ENCODE data around the gene YAP1.
"Not testable (repeated sequence)": the region's sequence is repeated elsewhere in the genome, so short reads cannot be mapped to it uniquely, and the experiment has no call there.

The YAP1 gene

DNA sequence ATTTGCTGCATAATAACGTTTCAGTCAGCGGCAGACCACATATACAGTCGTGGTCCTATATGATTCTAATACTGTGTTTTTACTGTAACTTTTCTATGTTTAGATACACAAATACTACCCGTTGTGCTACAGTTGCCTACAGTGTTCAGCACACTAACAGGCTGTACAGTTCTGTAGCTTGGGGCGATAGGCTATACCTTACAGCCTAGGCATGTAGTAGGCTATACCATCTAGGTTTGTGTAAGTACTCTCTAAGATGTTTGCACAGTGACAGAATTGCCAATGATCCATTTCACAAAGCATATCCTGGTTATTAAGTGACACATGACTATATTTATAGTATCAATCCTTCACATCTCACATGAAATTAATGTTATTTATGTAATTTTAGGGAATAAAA, 78.2 kb downstream of the YAP1 start:
- no peak overlapping the region for H3K4me3 Mint-ChIP-seq
- no peaks in the 10 kb centered on the region for H3K36me3 Mint-ChIP-seq (ENCODE audit: low read depth)
- H3K4me1 Mint-ChIP-seq (ENCODE audit: low read depth): no peaks in the 10 kb centered on the region
- no peak overlapping the region for H3K27ac Mint-ChIP-seq
- no peak for DNase-seq (ENCODE audit: low spot score)
- H3K9me3 Mint-ChIP-seq: no peaks in the 10 kb centered on the region
- H3K27me3 Mint-ChIP-seq (ENCODE audit: low read depth): peaks cover 10% of the 10 kb centered on the region

DNA sequence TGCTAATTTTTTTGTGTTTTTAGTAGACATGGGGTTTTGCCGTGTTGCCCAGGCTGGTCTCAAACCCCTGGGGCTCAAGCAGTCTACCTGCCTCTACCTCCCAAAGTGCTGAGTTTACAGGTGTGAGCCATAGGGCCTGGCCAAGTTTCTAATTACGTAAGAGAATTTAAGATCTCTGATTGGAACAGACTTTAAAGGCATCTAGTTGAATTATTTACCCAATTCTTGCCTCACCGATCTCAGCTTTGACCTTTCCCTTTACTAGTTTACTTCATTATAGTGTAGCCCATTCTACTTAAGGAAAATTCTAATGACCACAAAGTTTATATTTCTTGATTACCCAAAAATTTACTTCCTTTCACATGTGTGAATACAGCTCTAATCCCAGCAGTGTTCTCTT, 81.6 kb downstream of the YAP1 start:
- H3K4me1 Mint-ChIP-seq (ENCODE audit: low read depth): no peaks in the 10 kb centered on the region
- no peak overlapping the region for H3K27ac Mint-ChIP-seq
- peaks cover 7% of the 10 kb centered on the region for H3K27me3 Mint-ChIP-seq (ENCODE audit: low read depth)
- DNase-seq (ENCODE audit: low spot score): no peak
- H3K9me3 Mint-ChIP-seq: no peaks in the 10 kb centered on the region
- H3K36me3 Mint-ChIP-seq (ENCODE audit: low read depth): no peaks in the 10 kb centered on the region
- H3K4me3 Mint-ChIP-seq: no peak overlapping the region

DNA sequence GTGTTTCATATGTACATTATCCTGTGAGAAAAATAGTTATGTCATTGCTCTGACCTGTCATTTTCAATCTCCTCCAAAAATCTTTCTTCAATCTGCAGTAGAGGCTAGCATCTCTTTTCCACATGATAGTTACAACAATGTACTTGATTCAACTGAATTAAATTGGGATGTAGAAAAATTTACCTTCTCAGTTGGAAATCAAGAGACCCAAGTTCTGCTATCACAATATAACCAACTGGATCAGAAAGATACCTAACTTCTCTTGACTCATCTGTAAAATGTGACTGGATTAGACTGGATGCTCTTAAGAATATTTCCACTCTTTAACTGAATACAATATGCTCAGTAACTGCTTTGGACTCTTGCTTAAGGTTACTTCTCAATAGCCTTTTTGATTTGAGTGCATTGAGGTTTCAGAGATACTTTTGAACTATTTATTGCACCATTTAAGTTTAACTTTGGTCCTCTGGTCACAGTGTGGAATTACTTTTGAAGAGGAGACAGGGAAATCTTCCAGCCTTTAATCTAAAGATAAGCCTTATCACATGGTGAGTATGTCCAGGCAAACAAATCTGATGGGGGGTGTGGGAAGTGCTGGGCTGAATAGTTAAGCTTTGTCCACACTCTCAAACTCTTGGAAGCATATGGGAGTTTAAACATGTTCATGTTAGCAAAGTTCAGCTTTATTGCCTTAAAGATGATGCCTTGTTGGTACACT, 82.3 kb downstream of the YAP1 start:
- no peaks in the 10 kb centered on the region for H3K4me1 Mint-ChIP-seq (ENCODE audit: low read depth)
- no peak overlapping the region for H3K4me3 Mint-ChIP-seq
- H3K27ac Mint-ChIP-seq: no peak overlapping the region
- no peaks in the 10 kb centered on the region for H3K9me3 Mint-ChIP-seq
- no peak for DNase-seq (ENCODE audit: low spot score)
- H3K27me3 Mint-ChIP-seq (ENCODE audit: low read depth): peaks cover 5% of the 10 kb centered on the region
- no peaks in the 10 kb centered on the region for H3K36me3 Mint-ChIP-seq (ENCODE audit: low read depth)

DNA sequence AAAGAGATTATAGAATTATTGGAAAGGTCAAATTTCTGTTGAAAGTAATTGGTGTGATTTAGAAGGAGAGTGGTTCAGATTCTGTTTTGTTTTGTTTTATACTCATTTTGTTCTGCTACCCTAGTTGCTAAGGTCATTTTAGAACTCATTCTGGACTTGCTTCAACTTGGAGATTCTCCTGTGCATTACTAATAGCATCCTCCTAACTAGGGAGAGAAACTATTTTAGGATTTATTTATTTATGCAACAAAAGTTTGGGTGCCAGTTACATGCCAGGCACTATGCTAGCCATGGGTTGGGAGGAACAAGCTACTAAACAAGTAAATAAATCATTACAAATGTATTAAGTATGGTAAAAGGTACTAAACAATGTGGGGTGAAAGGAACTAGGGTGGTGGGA, 84.0 kb downstream of the YAP1 start:
- no peaks in the 10 kb centered on the region for H3K4me1 Mint-ChIP-seq (ENCODE audit: low read depth)
- H3K27ac Mint-ChIP-seq: no peak overlapping the region
- no peak overlapping the region for H3K4me3 Mint-ChIP-seq
- H3K9me3 Mint-ChIP-seq: no peaks in the 10 kb centered on the region
- H3K36me3 Mint-ChIP-seq (ENCODE audit: low read depth): no peaks in the 10 kb centered on the region
- DNase-seq (ENCODE audit: low spot score): no peak
- H3K27me3 Mint-ChIP-seq (ENCODE audit: low read depth): peaks cover 8% of the 10 kb centered on the region

DNA sequence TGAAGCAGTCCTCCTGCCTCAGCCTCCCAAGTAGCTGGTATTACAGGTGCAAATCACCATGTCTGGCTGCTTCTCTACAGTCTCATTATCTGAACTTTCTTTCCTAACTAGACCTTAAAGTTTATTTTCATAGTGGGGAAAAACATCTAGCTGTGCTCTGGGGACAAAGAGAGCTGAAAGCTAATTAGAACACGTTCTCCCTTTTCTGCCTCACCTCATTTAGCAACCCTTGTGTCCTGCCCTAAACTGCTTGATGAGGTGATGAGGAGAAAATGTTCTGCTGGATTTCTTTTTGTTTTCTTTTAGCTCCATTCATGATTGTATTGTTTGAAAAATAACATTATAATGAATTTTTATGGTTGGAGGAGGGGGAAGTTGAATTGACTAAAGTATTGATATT, 84.7 kb downstream of the YAP1 start:
- no peak for DNase-seq (ENCODE audit: low spot score)

DNA sequence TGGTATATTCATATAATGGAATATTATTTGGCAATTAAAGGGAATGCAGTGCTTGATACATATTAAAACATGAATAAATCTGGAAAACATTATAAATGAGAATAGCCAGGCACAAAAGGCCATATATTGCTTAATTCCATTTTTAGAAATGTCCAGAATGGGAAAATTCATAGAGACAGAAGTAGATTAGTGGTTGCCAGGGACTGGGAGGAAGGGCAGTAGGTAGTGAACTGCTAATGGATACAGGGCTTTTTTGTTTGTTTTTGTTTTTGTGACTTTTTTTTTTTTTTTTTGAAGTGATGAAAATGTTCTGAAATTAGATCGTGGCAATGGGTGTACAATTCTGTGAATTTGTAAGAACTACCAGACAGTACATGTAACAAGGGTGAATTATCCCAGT, 86.1 kb downstream of the YAP1 start:
- no peak for DNase-seq (ENCODE audit: low spot score)
- peaks cover 8% of the 10 kb centered on the region for H3K27me3 Mint-ChIP-seq (ENCODE audit: low read depth)
- no peak overlapping the region for H3K27ac Mint-ChIP-seq
- H3K4me1 Mint-ChIP-seq (ENCODE audit: low read depth): no peaks in the 10 kb centered on the region
- no peaks in the 10 kb centered on the region for H3K36me3 Mint-ChIP-seq (ENCODE audit: low read depth)
- H3K9me3 Mint-ChIP-seq: no peaks in the 10 kb centered on the region
- H3K4me3 Mint-ChIP-seq: no peak overlapping the region

More for the DNA sequence above, 84.7 kb downstream of the YAP1 start:
- Mint-ChIP-seq H3K36me3 (ENCODE audit: low read depth) (no peaks in the 10 kb centered on the region), H3K9me3 (no peaks in the 10 kb centered on the region), H3K27ac (no peak overlapping the region), H3K4me1 (ENCODE audit: low read depth) (no peaks in the 10 kb centered on the region), H3K4me3 (no peak overlapping the region), H3K27me3 (ENCODE audit: low read depth) (peaks cover 8% of the 10 kb centered on the region)

DNA sequence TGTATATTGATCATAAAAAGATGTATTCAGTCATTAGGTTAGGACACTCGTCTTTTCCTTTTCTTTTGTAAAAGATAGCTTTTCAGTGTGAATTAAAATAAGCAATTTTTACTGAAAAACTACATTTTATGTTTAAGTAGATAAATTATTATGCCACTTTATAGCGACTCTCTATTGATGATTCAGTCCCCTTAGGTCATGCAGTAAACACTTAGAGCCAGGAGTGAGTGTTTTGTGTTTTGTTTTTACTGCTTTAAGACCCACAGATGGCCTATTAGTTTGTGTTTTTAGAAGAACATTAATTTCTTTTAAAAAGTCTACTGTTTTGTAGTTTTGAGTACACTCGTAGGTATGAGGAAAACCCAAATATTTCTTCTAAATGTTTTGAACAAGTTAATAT, 86.6 kb downstream of the YAP1 start:
- H3K4me1 Mint-ChIP-seq (ENCODE audit: low read depth): no peaks in the 10 kb centered on the region
- H3K36me3 Mint-ChIP-seq (ENCODE audit: low read depth): no peaks in the 10 kb centered on the region
- no peak overlapping the region for H3K4me3 Mint-ChIP-seq
- H3K27ac Mint-ChIP-seq: no peak overlapping the region
- peaks cover 8% of the 10 kb centered on the region for H3K27me3 Mint-ChIP-seq (ENCODE audit: low read depth)
- DNase-seq (ENCODE audit: low spot score): no peak
- no peaks in the 10 kb centered on the region for H3K9me3 Mint-ChIP-seq

DNA sequence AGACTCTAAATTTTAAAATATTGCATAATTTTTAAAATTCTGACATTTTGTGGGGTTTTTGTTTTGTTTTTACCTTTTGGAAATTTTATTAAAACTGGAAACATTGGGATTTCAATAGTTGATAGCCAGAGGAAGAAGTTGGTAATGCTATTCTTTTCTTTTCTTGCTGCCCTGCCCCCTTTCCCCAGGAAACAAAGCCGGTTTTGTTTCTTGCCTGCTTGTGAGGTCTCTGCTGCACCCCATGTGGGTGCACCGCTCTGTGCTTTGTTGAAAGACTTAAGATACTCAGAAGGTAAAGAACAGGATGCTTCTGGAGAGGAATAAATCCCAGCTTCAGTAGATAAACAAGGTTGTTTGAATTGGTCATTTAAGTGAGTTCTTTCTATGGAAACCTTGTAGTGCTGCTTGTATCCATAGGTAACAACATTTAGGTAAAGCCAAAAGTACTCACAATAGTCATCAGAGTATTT, 87.5 kb downstream of the YAP1 start:
- H3K4me1 Mint-ChIP-seq (ENCODE audit: low read depth): no peaks in the 10 kb centered on the region
- no peaks in the 10 kb centered on the region for H3K36me3 Mint-ChIP-seq (ENCODE audit: low read depth)
- no peaks in the 10 kb centered on the region for H3K9me3 Mint-ChIP-seq
- H3K27me3 Mint-ChIP-seq (ENCODE audit: low read depth): peaks cover 8% of the 10 kb centered on the region
- H3K27ac Mint-ChIP-seq: no peak overlapping the region
- no peak for DNase-seq (ENCODE audit: low spot score)
- no peak overlapping the region for H3K4me3 Mint-ChIP-seq

DNA sequence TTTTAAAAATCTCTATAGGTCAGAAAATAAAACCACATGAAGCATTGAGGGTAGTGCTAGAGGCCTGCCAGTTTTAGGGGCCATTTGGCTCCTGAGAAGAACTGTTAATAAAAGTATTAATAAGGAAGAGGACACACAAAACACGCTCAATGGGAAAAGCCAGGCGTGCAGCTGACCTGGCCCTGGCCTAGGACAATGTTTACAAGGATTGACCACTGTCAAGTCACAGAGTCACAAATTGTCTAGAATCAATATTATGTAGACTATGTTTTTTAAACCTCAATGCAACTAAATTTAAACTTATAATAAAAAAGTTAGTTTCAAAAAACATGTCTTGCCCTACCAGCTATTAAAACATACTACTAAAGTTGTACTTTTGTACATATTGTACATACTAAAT, 89.4 kb downstream of the YAP1 start:
- DNase-seq (ENCODE audit: low spot score): no peak
- no peak overlapping the region for H3K27ac Mint-ChIP-seq
- H3K36me3 Mint-ChIP-seq (ENCODE audit: low read depth): no peaks in the 10 kb centered on the region
- H3K27me3 Mint-ChIP-seq (ENCODE audit: low read depth): peaks cover 8% of the 10 kb centered on the region
- H3K4me3 Mint-ChIP-seq: no peak overlapping the region
- no peaks in the 10 kb centered on the region for H3K4me1 Mint-ChIP-seq (ENCODE audit: low read depth)
- no peaks in the 10 kb centered on the region for H3K9me3 Mint-ChIP-seq

DNA sequence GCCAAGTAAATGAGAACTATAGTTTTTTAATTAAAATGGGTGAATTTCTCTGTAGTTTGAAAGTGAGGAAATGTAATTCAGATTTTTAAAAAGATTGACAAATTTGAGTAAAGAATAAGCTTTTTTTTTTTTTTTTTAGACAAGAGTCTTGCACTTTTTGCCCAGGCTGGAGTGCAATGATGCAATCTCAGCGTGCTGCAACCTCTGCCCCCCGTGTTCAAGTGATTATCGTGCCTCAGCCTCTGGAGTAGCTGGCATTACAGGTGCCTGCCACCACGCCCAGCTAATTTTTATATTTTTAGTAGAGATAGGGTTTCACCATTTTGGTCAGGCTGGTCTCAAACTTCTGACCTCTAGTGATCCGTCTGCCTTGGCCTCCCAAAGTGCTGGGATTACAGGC, 90.1 kb downstream of the YAP1 start:
- not testable (repeated sequence) for H3K36me3 Mint-ChIP-seq (ENCODE audit: low read depth)

DNA sequence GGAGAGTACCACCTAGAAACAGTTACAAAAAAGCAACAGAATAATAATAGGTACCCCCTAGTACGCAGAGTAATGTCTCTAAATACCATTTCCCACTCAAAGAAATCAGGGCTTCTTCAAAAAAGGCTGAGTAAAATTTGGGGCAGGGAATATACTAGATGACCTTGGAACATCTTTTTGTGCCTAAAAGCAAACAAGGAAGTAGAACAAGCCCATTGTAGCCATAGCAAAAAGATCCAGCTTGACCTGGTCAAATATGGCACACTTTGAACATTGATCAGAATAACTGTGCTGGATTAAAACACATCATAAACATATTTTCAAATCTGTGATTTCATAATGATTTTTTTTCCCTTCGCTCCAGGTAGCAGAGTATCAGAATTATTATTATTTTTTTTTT, 91.5 kb downstream of the YAP1 start:
- Mint-ChIP-seq H3K27ac (no peak overlapping the region), H3K9me3 (no peaks in the 10 kb centered on the region), H3K36me3 (ENCODE audit: low read depth) (no peaks in the 10 kb centered on the region), H3K4me1 (ENCODE audit: low read depth) (no peaks in the 10 kb centered on the region), H3K4me3 (no peak overlapping the region), H3K27me3 (ENCODE audit: low read depth) (peaks cover 6% of the 10 kb centered on the region)
- DNase-seq (ENCODE audit: low spot score): no peak

More for the DNA sequence above, 90.1 kb downstream of the YAP1 start:
- H3K9me3 Mint-ChIP-seq; H3K27me3 Mint-ChIP-seq (ENCODE audit: low read depth); H3K4me1 Mint-ChIP-seq (ENCODE audit: low read depth); DNase-seq (ENCODE audit: low spot score); H3K27ac Mint-ChIP-seq; H3K4me3 Mint-ChIP-seq: not testable (repeated sequence)

DNA sequence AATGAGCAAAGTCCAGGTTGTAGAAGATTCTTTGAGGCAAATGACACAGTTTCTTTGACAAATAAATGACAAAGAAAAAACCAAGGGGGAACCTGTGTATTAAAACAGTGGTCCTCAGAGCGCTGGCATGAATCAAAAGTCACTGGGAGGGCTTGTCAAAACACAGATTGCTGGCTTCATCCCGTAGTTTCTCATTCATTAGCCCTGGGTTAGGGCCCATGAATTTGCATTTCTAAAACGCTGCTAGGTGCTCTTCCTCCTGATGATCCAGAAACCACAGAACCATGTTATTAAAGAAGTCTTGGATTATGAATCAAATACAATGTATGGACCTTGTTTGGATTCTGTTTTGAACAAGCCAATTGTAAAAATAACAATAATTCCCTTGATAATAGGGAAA, 92.7 kb downstream of the YAP1 start:
- Mint-ChIP-seq H3K27ac (no peak overlapping the region), H3K9me3 (no peaks in the 10 kb centered on the region), H3K36me3 (ENCODE audit: low read depth) (no peaks in the 10 kb centered on the region), H3K27me3 (ENCODE audit: low read depth) (peaks cover under 1% of the 10 kb centered on the region), H3K4me1 (ENCODE audit: low read depth) (no peaks in the 10 kb centered on the region), H3K4me3 (no peak overlapping the region)
- no peak for DNase-seq (ENCODE audit: low spot score)

DNA sequence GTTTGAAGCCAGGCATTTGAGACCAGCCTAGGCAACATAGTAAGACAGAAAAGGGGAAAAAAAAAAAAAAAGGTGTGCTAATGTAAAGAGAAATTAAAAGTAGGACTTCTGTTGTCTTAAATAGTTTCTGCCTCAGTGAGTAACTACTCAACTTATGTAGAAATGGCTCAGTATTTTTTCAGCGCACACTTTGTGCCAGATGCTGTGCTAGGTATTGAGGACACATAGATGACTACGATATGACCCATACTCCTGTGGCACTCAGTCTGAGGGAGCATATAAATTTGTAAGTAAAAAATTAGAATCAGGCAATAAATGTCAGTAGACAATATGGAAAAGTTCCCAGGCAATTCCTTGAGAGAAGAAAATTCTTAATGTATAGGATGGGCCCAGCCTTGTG, 93.9 kb downstream of the YAP1 start:
- H3K4me3 Mint-ChIP-seq: no peak overlapping the region
- H3K27ac Mint-ChIP-seq: no peak overlapping the region
- H3K9me3 Mint-ChIP-seq: no peaks in the 10 kb centered on the region
- no peak for DNase-seq (ENCODE audit: low spot score)
- no peaks in the 10 kb centered on the region for H3K36me3 Mint-ChIP-seq (ENCODE audit: low read depth)
- peaks cover 4% of the 10 kb centered on the region for H3K27me3 Mint-ChIP-seq (ENCODE audit: low read depth)
- H3K4me1 Mint-ChIP-seq (ENCODE audit: low read depth): no peaks in the 10 kb centered on the region

DNA sequence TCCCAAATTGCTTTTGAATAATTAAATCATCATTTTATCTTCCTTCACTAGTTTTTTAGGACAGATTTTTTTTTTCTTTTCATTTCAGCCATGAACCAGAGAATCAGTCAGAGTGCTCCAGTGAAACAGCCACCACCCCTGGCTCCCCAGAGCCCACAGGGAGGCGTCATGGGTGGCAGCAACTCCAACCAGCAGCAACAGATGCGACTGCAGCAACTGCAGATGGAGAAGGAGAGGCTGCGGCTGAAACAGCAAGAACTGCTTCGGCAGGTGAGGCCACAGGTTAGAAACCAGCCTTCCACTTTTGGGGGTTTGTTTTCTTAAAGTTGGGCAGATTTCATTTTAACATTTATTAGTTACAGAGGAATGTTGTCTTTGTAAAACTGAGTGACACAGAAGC, 95.6 kb downstream of the YAP1 start:
- Mint-ChIP-seq H3K27ac (no peak overlapping the region), H3K27me3 (ENCODE audit: low read depth) (peaks cover 6% of the 10 kb centered on the region), H3K4me1 (ENCODE audit: low read depth) (no peaks in the 10 kb centered on the region), H3K9me3 (no peaks in the 10 kb centered on the region), H3K36me3 (ENCODE audit: low read depth) (no peaks in the 10 kb centered on the region), H3K4me3 (no peak overlapping the region)
- DNase-seq (ENCODE audit: low spot score): no peak

DNA sequence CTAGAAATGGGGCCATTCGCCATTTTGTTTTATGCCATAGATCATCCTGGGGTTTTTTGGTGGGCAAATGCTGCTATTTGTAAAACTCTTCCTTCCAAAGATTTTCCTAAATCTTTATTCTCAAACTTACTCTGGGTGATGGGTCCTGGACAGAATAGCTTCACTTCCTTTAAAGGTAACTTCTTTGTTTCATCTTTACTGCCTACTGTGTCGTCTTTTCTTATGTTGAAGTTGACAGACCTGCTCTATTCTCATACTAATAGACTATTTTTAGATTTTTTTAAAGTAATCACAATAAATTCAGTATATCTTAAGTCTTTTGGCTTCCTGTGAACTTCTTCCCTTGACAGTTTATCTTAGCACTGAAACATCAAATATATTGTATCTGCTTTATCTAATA, 98.6 kb downstream of the YAP1 start:
- Mint-ChIP-seq H3K27ac (no peak overlapping the region), H3K9me3 (no peaks in the 10 kb centered on the region), H3K4me3 (no peak overlapping the region), H3K27me3 (ENCODE audit: low read depth) (peaks cover 6% of the 10 kb centered on the region), H3K36me3 (ENCODE audit: low read depth) (no peaks in the 10 kb centered on the region), H3K4me1 (ENCODE audit: low read depth) (no peaks in the 10 kb centered on the region)
- DNase-seq (ENCODE audit: low spot score): no peak
